C4-2B (cell line): ENCODE data around the gene GLB1L3.

Source experiments
- CTCF ChIP-seq: fragments of 450-650 bp; conservative IDR thresholded peaks from 2 replicates; pipeline ENCODE4 v1.5.1; 2017; ENCODE audit warnings: mild to moderate bottlenecking
- ZFX ChIP-seq: fragments of 450-650 bp; IDR thresholded peaks from 2 replicates; pipeline ENCODE4 v1.6.1; 2017

GRCh38 chr11:134283461-134284230 is 7.5 kb downstream of the GLB1L3 start:
- TF ChIP-seq CTCF (no peak), ZFX (no peak)
